ENCODE results near the gene BAD.
A peak's percentile ranks its signal among the peaks of the same experiment; 100 is the strongest.
"Not testable (repeated sequence)": the region's sequence is repeated elsewhere in the genome, so short reads cannot be mapped to it uniquely, and the experiment has no call there.

Gene BAD

DNA sequence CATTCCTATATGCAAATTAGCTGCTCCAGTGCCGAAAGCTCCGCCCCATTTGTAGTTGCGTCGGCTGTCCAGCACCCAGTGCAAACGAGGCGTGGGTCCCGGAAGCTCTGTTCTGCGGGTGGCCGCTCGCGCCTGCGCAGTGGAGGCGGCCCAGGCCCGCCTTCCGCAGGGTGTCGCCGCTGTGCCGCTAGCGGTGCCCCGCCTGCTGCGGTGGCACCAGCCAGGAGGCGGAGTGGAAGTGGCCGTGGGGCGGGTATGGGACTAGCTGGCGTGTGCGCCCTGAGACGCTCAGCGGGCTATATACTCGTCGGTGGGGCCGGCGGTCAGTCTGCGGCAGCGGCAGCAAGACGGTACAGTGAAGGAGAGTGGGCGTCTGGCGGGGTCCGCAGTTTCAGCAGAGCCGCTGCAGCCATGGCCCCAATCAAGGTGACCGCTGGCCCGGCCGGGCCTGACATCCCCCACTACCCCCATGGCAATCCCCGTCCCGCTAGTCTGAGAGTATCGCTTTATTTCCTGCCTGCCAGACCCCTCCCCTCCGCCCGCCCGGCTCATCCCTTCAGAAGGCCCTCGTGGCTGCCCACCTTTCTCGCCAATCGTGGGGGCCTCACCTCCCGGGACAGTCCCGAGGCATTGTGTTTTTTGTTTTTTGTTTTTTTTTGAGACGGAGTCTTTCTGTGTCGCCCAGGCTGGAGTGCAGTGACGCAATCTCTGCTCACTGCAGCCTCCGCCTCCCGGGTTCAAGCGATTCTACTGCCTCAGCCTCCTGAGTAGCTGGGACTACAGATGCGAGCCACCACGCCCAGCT, 33.7 kb upstream of the BAD start, which contains the start of gene PRDX5:
Gene PRDX5, plus strand, starts transcription at position 161 of the 805 bp plus-strand sequence. Its CDS starts 95 bp downstream, at position 256.
- peaks cover 38% of the 10 kb centered on the region for H3K4me1 Mint-ChIP-seq (ENCODE audit: low read depth)
- no peaks in the 10 kb centered on the region for H3K27me3 Mint-ChIP-seq
- H3K4me3 Mint-ChIP-seq: peak within 1 kb of the TSS; percentile 98
- peak within 1 kb of the TSS; percentile 99 for H3K27ac Mint-ChIP-seq
- peaks cover 37% of the 10 kb centered on the region for H3K36me3 Mint-ChIP-seq (ENCODE audit: low read depth)
- no peaks in the 10 kb centered on the region for H3K9me3 Mint-ChIP-seq

DNA sequence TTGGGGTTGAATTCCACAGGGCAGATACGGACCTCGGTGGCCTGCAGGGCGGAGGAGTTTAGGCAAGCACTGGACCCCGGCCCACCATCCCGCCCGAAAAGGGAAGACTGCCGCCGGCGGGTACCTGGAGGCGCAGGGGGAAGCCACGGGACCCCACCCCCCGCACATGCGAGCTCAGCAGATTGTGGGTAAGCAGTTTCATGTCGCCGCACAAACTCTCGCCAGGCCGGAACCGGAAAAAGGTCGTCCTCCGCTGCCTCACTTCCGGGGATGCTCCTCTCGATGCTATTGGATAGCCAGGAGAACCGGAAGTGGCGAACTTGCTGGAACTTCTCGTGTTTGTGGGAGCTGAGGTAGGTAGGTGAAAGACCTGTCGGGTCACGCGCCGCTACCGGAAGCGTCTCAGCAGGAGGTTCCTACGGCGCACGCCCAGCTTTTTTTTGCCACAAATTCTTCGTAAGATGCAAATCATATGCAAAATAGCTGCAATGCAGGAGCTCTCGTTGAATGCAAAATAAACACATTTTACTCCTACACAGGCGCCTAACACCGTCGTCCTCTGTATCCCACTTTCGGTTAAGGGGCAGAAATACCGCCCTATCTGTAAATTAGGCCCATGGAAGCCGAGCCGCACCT, 33.0 kb upstream of the BAD start, which contains the start of gene TRMT112:
Gene TRMT112, minus strand, starts transcription at position 235 of the 636 bp plus-strand sequence. Its CDS starts 33 bp downstream, at position 202.
- Mint-ChIP-seq H3K4me3 (peak within 1 kb of the TSS; percentile 98), H3K9me3 (no peaks in the 10 kb centered on the region), H3K4me1 (ENCODE audit: low read depth) (peaks cover 45% of the 10 kb centered on the region), H3K36me3 (ENCODE audit: low read depth) (peaks cover 44% of the 10 kb centered on the region), H3K27ac (peak within 1 kb of the TSS; percentile 99), H3K27me3 (no peaks in the 10 kb centered on the region)

DNA sequence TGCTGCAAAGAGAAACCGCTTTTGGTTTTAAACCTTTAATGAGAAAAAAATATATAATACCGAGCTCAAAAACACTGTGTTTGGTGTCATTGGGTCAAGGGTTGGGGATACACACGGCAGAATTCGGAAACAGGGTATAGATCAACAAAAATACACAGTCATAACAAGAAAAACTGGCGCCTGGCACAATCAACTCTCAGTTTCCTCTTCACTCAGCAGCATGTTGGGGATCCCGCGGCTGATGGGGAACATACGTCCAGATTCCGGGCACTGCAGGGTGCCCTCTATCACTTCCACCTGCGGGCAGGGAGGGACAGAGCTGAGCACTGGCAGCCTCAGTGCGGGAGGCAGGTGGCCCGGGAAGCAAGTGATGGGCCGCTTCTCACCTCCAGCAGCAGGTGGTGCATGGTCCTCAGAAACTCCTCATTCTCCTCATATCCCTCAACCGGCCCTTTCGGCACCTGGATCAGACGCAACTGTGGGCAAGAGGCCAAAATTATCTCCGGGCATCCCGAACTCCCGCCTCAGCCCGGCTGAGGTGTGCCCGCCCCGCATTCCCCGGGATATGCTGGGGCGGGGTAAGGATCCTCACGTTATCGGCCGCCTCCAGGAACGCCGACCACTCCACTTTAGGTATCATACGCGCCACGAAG, 32.3 kb upstream of the BAD start:
- peak overlapping the region; percentile 98 for H3K4me3 Mint-ChIP-seq
- no peaks in the 10 kb centered on the region for H3K9me3 Mint-ChIP-seq
- H3K4me1 Mint-ChIP-seq (ENCODE audit: low read depth): peaks cover 46% of the 10 kb centered on the region
- no peaks in the 10 kb centered on the region for H3K27me3 Mint-ChIP-seq
- peak overlapping the region; percentile 99 for H3K27ac Mint-ChIP-seq
- peaks cover 40% of the 10 kb centered on the region for H3K36me3 Mint-ChIP-seq (ENCODE audit: low read depth)

DNA sequence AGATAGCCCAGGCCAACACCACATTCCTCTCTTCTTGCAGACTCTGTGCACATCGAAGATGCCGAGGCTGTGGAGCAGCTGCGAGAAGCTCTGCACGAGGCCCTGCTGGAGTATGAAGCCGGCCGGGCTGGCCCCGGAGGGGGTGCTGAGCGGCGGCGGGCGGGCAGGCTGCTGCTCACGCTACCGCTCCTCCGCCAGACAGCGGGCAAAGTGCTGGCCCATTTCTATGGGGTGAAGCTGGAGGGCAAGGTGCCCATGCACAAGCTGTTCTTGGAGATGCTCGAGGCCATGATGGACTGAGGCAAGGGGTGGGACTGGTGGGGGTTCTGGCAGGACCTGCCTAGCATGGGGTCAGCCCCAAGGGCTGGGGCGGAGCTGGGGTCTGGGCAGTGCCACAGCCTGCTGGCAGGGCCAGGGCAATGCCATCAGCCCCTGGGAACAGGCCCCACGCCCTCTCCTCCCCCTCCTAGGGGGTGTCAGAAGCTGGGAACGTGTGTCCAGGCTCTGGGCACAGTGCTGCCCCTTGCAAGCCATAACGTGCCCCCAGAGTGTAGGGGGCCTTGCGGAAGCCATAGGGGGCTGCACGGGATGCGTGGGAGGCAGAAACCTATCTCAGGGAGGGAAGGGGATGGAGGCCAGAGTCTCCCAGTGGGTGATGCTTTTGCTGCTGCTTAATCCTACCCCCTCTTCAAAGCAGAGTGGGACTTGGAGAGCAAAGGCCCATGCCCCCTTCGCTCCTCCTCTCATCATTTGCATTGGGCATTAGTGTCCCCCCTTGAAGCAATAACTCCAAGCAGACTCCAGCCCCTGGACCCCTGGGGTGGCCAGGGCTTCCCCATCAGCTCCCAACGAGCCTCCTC, 31.4 kb upstream of the BAD start:
- Mint-ChIP-seq H3K4me1 (ENCODE audit: low read depth) (peaks cover 45% of the 10 kb centered on the region), H3K27ac (peak overlapping the region; percentile 99), H3K4me3 (peak overlapping the region; percentile 98), H3K36me3 (ENCODE audit: low read depth) (peaks cover 37% of the 10 kb centered on the region)
- not testable (repeated sequence) for H3K9me3 Mint-ChIP-seq, H3K27me3 Mint-ChIP-seq

DNA sequence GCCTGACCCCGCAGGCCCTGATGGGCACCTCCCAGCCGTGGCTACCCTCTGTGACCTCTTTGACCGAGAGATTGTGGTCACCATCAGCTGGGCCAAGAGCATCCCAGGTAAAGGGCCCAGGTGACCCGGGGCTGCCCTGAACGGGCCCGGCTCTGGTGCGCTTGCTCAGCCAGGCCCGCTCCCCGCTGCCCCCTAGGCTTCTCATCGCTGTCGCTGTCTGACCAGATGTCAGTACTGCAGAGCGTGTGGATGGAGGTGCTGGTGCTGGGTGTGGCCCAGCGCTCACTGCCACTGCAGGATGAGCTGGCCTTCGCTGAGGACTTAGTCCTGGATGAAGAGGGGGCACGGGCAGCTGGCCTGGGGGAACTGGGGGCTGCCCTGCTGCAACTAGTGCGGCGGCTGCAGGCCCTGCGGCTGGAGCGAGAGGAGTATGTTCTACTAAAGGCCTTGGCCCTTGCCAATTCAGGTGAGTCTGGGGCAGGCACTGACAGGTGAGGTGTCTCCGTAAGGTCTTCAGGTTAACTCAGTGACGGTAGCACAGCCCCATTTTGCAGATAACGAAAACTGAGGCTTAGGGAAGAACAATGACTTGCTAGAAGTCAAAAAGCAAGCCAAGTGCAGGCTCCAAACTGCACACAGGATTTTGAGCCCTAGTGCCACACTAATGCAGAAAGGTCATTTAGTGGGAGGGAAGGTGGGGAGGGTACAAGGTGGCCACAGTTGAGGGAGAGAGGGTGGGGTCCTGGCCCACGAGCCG, 30.5 kb upstream of the BAD start:
- H3K9me3 Mint-ChIP-seq: no peaks in the 10 kb centered on the region
- no peaks in the 10 kb centered on the region for H3K27me3 Mint-ChIP-seq
- H3K27ac Mint-ChIP-seq: peak overlapping the region; percentile 76
- peaks cover 35% of the 10 kb centered on the region for H3K36me3 Mint-ChIP-seq (ENCODE audit: low read depth)
- peaks cover 44% of the 10 kb centered on the region for H3K4me1 Mint-ChIP-seq (ENCODE audit: low read depth)
- peak overlapping the region; percentile 13 for H3K4me3 Mint-ChIP-seq

DNA sequence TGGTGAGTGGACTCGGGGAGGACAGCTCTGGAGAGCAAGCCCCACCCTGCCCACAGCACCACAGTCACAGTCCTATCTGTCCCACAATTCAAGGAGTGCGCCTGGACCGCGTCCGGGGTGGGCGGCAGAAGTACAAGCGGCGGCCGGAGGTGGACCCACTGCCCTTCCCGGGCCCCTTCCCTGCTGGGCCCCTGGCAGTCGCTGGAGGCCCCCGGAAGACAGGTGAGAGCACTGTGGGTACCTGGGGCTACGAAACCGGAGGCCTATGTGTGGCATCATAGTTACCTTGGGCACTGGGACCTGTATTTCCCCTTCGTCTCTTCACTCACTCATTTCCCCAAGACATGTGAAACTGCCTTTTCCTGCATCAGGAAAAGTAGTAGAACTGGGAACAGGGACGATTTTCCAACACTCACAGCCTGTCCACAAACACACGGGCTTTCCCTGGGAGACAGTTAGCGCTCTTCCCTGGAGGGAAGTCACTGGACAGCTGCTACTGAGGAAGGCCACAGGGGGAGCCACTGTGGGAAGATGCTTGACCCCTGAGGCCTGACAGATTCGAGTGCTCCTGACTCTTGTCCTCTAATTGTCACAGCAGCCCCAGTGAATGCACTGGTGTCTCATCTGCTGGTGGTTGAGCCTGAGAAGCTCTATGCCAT, 29.8 kb upstream of the BAD start:
- no peaks in the 10 kb centered on the region for H3K9me3 Mint-ChIP-seq
- H3K4me1 Mint-ChIP-seq (ENCODE audit: low read depth): peaks cover 40% of the 10 kb centered on the region
- H3K36me3 Mint-ChIP-seq (ENCODE audit: low read depth): peaks cover 40% of the 10 kb centered on the region
- peak overlapping the region; percentile 76 for H3K27ac Mint-ChIP-seq
- no peaks in the 10 kb centered on the region for H3K27me3 Mint-ChIP-seq
- H3K4me3 Mint-ChIP-seq: no peak overlapping the region

DNA sequence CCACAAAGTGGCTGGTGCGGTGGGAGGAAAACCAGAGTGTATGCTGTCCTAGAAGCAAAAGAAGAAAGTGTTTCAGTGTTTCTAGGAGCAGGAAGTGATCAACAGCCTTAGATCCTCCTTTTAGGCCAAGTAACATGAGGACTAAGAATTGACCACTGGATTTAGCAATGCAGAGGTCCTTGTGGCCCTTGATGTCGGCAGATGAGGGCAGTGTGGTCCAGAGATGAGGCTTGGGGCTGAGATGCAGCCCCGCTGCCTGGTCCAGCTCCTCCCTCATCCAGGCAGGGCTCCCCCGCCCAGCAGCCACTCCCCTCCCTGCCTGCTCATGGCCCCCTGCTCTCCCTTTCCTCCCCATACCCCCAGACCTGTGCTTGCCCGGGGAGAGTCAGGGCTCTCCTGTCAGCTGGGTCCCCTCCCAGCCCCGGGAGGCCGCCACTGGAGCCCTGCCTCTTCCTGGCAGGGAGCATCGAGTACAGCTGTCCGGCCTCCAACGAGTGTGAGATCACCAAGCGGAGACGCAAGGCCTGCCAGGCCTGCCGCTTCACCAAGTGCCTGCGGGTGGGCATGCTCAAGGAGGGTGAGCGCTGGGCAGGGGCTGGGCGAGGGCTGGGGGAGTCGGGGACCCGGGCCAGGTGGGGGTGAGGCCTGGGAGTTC, 29.2 kb upstream of the BAD start:
- Mint-ChIP-seq H3K36me3 (ENCODE audit: low read depth) (peaks cover 45% of the 10 kb centered on the region), H3K4me3 (no peak overlapping the region)

DNA sequence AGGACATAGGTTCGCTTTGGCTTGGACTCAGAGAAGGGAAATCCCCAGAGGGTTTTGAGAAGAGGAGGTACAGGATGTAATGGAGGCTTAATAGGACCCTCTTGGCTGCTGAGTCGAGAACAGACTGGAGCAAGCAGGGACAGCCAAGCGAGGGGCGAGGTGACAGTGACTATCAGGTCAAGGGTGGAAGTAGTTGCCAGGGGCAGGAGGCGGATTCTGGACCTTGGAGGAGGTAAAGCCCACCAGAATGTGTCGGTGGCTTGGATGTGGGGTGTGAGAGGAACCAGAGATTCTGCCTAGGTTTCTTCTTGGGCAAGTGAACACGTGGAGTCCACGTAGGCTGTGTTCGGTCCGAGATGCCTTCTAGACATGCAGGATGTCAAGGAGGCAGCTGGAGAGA, 28.5 kb upstream of the BAD start:
- H3K4me1 Mint-ChIP-seq (ENCODE audit: low read depth): peaks cover 38% of the 10 kb centered on the region
- H3K4me3 Mint-ChIP-seq: no peak overlapping the region
- H3K9me3 Mint-ChIP-seq: no peaks in the 10 kb centered on the region
- peaks cover 46% of the 10 kb centered on the region for H3K36me3 Mint-ChIP-seq (ENCODE audit: low read depth)
- peak overlapping the region; percentile 77 for H3K27ac Mint-ChIP-seq
- H3K27me3 Mint-ChIP-seq: no peaks in the 10 kb centered on the region

More for the DNA sequence above, 29.2 kb upstream of the BAD start:
- no peaks in the 10 kb centered on the region for H3K9me3 Mint-ChIP-seq
- H3K4me1 Mint-ChIP-seq (ENCODE audit: low read depth): peaks cover 37% of the 10 kb centered on the region
- H3K27me3 Mint-ChIP-seq: no peaks in the 10 kb centered on the region
- peak overlapping the region; percentile 77 for H3K27ac Mint-ChIP-seq

DNA sequence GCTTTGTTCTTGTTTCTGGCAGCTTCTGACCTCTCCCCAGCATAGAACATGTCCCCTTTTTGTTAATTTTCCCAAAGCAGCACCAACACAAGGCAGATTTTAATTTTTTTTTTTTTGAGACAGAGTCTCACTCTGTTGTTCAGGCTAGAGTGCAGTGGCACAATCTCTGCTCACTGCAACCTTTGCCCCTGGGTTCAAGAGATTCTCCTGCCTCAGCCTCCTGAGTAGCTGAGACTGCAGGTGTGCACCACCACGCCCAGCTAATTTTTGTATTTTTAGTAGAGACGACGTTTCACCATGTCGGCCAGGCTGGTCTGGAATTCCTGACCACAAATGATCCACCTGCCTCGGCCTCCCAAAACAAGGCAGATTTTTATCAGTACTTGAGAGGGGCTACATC, 23.3 kb upstream of the BAD start:
- H3K9me3 Mint-ChIP-seq, H3K27me3 Mint-ChIP-seq: not testable (repeated sequence)
- peak overlapping the region; percentile 100 for H3K4me3 Mint-ChIP-seq
- H3K4me1 Mint-ChIP-seq (ENCODE audit: low read depth): peaks cover 37% of the 10 kb centered on the region
- peak overlapping the region; percentile 62 for H3K27ac Mint-ChIP-seq
- peaks cover 34% of the 10 kb centered on the region for H3K36me3 Mint-ChIP-seq (ENCODE audit: low read depth)

DNA sequence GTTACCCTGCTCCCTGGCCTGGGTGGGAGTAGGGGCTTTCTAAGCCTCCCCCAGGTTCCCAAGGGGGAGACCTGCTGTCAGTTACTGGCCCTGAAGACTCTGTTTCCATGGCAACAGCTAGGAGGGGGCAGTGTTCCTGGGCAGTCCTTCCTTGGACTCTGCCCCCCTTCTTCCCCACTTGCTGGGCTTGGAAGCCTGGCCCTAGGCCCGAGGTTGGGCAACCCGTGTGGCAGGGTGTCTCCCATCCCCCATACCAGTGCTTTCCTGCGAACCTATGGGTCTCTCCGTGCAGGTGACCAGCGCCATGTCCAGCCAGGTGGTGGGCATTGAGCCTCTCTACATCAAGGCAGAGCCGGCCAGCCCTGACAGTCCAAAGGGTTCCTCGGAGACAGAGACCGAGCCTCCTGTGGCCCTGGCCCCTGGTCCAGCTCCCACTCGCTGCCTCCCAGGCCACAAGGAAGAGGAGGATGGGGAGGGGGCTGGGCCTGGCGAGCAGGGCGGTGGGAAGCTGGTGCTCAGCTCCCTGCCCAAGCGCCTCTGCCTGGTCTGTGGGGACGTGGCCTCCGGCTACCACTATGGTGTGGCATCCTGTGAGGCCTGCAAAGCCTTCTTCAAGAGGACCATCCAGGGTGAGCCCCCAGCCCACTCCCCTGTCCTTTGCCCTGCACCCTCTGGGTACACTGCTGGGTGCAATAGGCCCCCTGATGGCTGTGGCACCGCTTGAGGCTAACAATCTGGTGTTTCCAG, 22.6 kb upstream of the BAD start:
- Mint-ChIP-seq H3K4me3 (peak overlapping the region; percentile 100), H3K9me3 (no peaks in the 10 kb centered on the region), H3K27me3 (peaks cover under 1% of the 10 kb centered on the region), H3K27ac (peak overlapping the region; percentile 62), H3K36me3 (ENCODE audit: low read depth) (peaks cover 31% of the 10 kb centered on the region), H3K4me1 (ENCODE audit: low read depth) (peaks cover 33% of the 10 kb centered on the region)

DNA sequence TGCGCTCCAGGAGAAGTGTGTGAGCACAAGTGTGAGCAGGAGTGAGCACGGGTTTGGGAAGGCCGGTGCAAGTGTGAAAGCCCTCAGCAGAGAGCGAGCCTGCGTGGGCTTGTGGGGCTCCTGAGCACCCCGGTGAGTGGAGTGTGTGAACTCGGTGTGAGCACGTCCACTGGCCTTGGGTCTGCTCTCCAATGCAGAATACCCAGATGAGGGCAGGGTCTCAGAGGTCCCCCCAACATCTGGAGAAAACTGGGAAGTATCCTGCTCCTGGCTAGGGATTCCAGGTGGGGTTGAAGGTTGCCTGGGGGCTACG, 22.1 kb upstream of the BAD start:
- H3K27me3 Mint-ChIP-seq: peaks cover 3% of the 10 kb centered on the region
- peak overlapping the region; percentile 98 for H3K27ac Mint-ChIP-seq
- H3K4me1 Mint-ChIP-seq (ENCODE audit: low read depth): peaks cover 33% of the 10 kb centered on the region
- peaks cover 31% of the 10 kb centered on the region for H3K36me3 Mint-ChIP-seq (ENCODE audit: low read depth)
- no peaks in the 10 kb centered on the region for H3K9me3 Mint-ChIP-seq
- H3K4me3 Mint-ChIP-seq: peak overlapping the region; percentile 100

DNA sequence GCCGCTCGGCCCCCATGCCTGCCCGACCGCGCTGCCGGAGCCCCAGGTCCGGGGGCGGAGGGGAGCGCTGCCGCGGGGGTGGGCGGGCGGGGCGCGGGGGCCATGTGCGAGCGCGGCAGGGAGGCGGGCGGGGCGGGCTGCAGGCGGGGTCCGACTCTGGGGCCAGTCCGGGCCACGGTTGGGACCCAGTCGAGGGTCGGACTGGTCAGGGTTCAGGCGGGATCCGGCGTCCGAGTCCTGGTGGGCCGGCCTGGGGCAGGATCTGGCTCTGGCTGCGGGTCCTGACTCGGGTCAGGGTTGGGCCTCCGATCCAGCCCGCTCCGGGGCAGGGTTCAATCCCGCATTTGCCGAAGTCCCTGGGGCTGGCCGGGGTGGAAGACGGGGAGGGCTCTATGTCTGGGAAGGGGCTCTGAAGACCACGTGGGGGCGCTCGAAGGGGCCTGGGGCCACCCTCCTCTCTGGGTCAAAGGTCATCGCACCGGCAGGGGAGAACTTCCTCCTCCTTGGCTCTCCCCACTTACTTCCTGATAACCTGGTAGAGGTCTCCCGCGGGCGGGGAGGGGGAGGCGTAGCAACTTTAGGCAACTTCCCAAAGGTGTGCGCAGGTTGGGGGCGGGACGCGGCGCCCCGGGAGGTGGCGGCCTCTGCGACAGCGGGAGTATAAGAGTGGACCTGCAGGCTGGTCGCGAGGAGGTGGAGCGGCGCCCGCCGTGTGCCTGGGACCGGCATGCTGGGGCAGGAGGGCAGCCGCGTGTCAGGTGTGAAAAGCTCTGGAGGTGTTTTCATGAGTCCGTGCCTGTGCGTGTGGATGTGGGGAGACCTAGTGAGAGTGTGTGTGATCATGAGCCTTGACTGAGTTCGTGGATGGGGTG, 21.5 kb upstream of the BAD start:
- Mint-ChIP-seq H3K4me3 (peak overlapping the region; percentile 100), H3K27ac (peak overlapping the region; percentile 98), H3K36me3 (ENCODE audit: low read depth) (peaks cover 28% of the 10 kb centered on the region), H3K9me3 (no peaks in the 10 kb centered on the region), H3K4me1 (ENCODE audit: low read depth) (peaks cover 33% of the 10 kb centered on the region), H3K27me3 (peaks cover 5% of the 10 kb centered on the region)

All from stimulated activated naive CD8-positive, alpha-beta T cell treated with anti-CD3 and anti-CD28 coated beads, Interleukin-15, Interleukin-2, amounts not matched to agents 100 ng/mL and 50 ng/mL, for 24 hours (primary cell).